ENCODE results near the gene SEMG2.

DNA sequence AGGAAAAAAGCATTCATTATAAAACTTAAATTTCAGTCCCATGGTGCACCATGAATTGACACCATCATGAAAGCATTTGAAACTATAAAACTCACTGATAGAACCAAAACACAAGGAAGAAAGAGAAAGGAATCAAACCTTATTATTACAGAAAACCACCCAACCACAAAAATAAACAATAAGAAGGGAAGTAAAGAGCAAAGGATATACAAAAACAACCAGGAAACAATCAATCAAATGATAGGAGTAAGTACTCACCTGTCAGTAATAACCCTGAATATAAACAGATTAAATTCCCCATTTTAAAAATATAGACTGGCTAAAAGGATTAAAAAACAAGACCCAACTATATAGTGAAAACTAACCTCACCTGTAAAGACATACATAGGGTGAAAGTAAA lies 27.4 kb downstream of the SEMG2 start:
- TF ChIP-seq CTCF (optimal IDR thresholded peaks at IDR 0.05 in 1 of 3, IDR thresholded peaks at IDR 0.05 in 1 of 3, conservative IDR thresholded peaks at IDR 0.05 in 1 of 3; ENCODE audit: extremely low read depth in 1 of 3, insufficient read depth in 2 of 3, low read length in 3 of 3) (no peak), EZH2 (IDR thresholded peaks at IDR 0.05; ENCODE audit: low read length) (no peak)

Measured in keratinocyte (primary cell).